ENCODE results near the gene GABRB3. TPM values are rescaled to one million over a fixed set of nuclear protein-coding genes. Genes with fewer than 3 reads are reported as not detected.

GABRB3 gene
- total RNA-seq, 2 donors from 2014 or later = 3.6 to 7.3 TPM

- no peak overlapping the region for H3K27ac ChIP-seq
- no peak overlapping the region for H3K4me3 ChIP-seq
- no peaks in the 10 kb centered on the region for H3K27me3 ChIP-seq
- intact Hi-C loops (cut with DNase I) = no loop called here
- H3K36me3 ChIP-seq (replicated peaks in 1 of 2; ENCODE audit: insufficient read depth in 1 of 2, low read depth in 2 of 2) = no peaks in the 10 kb centered on the region
- no peaks in the 10 kb centered on the region for H3K9me3 ChIP-seq
- TF ChIP-seq POLR2A (IDR thresholded peaks at IDR 0.05) = no peak
- TF ChIP-seq CTCF (IDR thresholded peaks at IDR 0.05) = no peak
- ATAC-seq (no peak), DNase-seq (no peak)
- 76 to 82% methylated on average over 7 of the region's 7 CpGs for WGBS, 2 donors
- H3K4me1 ChIP-seq = no peaks in the 10 kb centered on the region
Measured at GRCh38 chr15:26561896-26562295, 211.0 kb downstream of the GABRB3 start.

- Histone ChIP-seq H3K4me1 (no peaks in the 10 kb centered on the region), H3K9me3 (no peaks in the 10 kb centered on the region), H3K36me3 (replicated peaks in 1 of 2; ENCODE audit: insufficient read depth in 1 of 2, low read depth in 2 of 2) (no peaks in the 10 kb centered on the region), H3K27ac (no peak overlapping the region), H3K4me3 (no peak overlapping the region), H3K27me3 (no peaks in the 10 kb centered on the region)
- WGBS, 2 donors = 33 to 50% methylated on average over 5 of the region's 5 CpGs
- DNase-seq = no peak
- intact Hi-C loops (cut with DNase I) = no loop called here
- ATAC-seq = no peak
- no peak for TF ChIP-seq POLR2A (IDR thresholded peaks at IDR 0.05)
- no peak for TF ChIP-seq CTCF (IDR thresholded peaks at IDR 0.05)
Measured at GRCh38 chr15:26561130-26561529, 211.7 kb downstream of the GABRB3 start.

GRCh38 chr15:26555898-26556297 lies 217.0 kb downstream of the GABRB3 start:
- 61 to 66% methylated on average over 3 of the region's 3 CpGs for WGBS, 2 donors
- H3K27ac ChIP-seq = no peak overlapping the region
- no peak overlapping the region for H3K4me3 ChIP-seq
- H3K27me3 ChIP-seq = no peaks in the 10 kb centered on the region
- TF ChIP-seq POLR2A (IDR thresholded peaks at IDR 0.05) = no peak
- TF ChIP-seq CTCF (IDR thresholded peaks at IDR 0.05) = no peak
- no peaks in the 10 kb centered on the region for H3K4me1 ChIP-seq
- intact Hi-C loops (cut with DNase I) = no loop called here
- ATAC-seq = no peak
- no peaks in the 10 kb centered on the region for H3K9me3 ChIP-seq
- H3K36me3 ChIP-seq (replicated peaks in 1 of 2; ENCODE audit: insufficient read depth in 1 of 2, low read depth in 2 of 2) = no peaks in the 10 kb centered on the region
- no peak for DNase-seq

- intact Hi-C loops (cut with DNase I) = no loop called here
- no peak overlapping the region for H3K27ac ChIP-seq
- no peaks in the 10 kb centered on the region for H3K4me1 ChIP-seq
- DNase-seq (no peak), ATAC-seq (no peak)
- 81% methylated on average over 7 to 9 of the region's 9 CpGs for WGBS, 2 donors
- H3K9me3 ChIP-seq = no peaks in the 10 kb centered on the region
- TF ChIP-seq CTCF (IDR thresholded peaks at IDR 0.05) = no peak
- no peak for TF ChIP-seq POLR2A (IDR thresholded peaks at IDR 0.05)
- H3K27me3 ChIP-seq = no peaks in the 10 kb centered on the region
- no peaks in the 10 kb centered on the region for H3K36me3 ChIP-seq (replicated peaks in 1 of 2; ENCODE audit: insufficient read depth in 1 of 2, low read depth in 2 of 2)
- H3K4me3 ChIP-seq = no peak overlapping the region
Measured at GRCh38 chr15:26551473-26551872, 221.4 kb downstream of the GABRB3 start.

GRCh38 chr15:26550880-26551279 lies 222.0 kb downstream of the GABRB3 start:
- TF ChIP-seq CTCF (IDR thresholded peaks at IDR 0.05) = no peak
- TF ChIP-seq POLR2A (IDR thresholded peaks at IDR 0.05) = no peak
- H3K4me1 ChIP-seq = no peaks in the 10 kb centered on the region
- no peak for DNase-seq
- intact Hi-C loops (cut with DNase I) = no loop called here
- WGBS, 2 donors = 45 to 55% methylated on average over 3 of the region's 3 CpGs
- H3K9me3 ChIP-seq = no peaks in the 10 kb centered on the region
- H3K4me3 ChIP-seq = no peak overlapping the region
- no peak overlapping the region for H3K27ac ChIP-seq
- no peaks in the 10 kb centered on the region for H3K27me3 ChIP-seq
- no peak for ATAC-seq
- H3K36me3 ChIP-seq (replicated peaks in 1 of 2; ENCODE audit: insufficient read depth in 1 of 2, low read depth in 2 of 2) = no peaks in the 10 kb centered on the region
